ENCODE data around the gene TUBG2.

Gene TUBG2

DNA sequence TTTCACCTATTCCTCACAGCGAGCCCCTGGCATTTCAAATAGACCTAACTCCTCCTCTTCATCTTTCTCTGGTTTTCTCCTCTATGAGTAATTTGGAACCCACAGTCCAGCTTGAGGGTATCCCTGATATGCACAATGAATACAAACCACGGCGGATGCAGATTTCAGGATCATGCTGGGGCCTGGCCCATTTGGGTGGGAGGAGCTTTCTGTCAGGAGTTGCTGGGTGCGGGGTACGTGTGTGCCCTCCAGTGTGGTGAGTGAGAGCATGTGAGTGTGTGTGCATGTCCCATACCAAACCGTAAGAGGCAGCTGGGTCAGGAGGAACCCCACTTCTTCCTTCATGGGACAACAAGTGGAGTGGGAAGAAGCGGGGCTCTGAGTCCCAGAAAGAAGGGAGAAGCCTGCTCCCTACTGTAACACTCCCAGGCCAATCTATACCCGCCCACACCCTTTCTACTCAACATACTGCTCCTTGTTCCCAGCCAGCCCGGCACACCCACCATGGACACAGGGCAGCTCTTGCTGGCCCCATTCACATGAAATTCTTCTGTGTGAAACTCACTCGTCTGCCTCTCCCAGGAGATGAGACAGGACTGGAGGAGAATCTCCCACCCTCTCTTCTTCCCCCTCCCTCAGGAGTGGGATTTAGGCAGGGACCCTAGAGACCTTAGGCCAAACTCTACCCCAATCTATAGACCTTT lies 41.7 kb downstream of the TUBG2 start:
- no peak for DNase-seq

GRCh38 chr17:42702446-42702845 lies 43.4 kb downstream of the TUBG2 start:
- no peak for DNase-seq

DNA sequence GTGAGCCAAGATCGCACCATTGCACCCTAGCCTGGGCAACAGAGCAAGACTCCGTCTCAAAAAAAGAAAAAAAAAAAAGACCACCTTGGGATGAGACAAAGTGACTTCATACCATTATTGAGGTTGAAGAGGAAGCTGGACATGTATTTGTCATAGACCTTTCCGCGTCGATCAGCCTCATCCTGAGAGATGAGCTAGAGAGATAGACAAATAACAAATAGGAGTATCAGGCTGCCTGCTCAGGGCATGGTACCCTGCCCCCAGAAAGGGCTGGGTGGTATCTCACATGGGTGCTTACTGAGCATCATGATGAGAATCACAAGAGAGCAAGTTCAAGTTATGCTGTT lies 45.4 kb downstream of the TUBG2 start:
- DNase-seq: no peak

DNA sequence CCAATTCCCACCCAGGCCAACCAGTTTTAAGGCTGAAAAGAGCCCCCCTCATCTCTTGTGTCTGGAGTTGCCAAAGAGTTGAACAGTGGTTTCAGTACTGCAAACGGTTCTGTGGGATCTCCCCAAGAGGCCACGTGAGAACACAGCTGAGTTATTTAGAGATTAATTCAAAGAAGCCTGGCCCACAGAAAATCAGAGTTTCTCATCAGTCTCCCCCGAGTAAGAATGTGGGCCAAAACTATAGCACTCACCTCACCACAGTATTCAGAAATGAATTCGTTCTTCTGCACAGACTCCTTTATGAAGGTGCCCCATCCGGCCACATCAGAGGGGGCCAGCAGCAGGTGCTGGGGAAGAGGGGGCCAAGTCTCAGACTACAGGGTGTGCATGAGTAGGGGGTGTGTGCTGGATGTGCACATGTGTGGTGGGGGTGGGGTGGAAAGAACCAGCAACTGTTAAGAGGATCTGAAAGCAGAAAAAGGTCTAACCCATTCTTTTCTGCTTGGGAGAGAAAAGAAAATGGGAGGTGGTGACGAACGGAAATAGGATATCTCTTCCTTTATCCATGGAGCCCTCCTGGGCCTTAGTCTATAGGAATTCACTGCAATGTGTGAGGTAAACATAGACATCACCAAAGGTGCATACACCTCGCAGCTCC lies 45.9 kb downstream of the TUBG2 start:
- no peak for DNase-seq

- no peak for DNase-seq
Measured at GRCh38 chr17:42706732-42707131, 47.6 kb downstream of the TUBG2 start.

- DNase-seq: no peak
Measured at GRCh38 chr17:42708588-42708987, 49.5 kb downstream of the TUBG2 start.

GRCh38 chr17:42709561-42709960 lies 50.5 kb downstream of the TUBG2 start:
- no peak for DNase-seq
